Astrocyte of the spinal cord (primary cell): Measurements from ENCODE around the gene ZNF541.

Experiments
- DNase-seq: peaks from one replicate; pipeline ENCODE4 v3.0.0; 2011; ENCODE audit warnings: low read depth, low spot score
- H3K4me3 ChIP-seq: 2 replicates; pipeline ENCODE4 v1.5.1; 2011; ENCODE audit warnings: low read depth, mild to moderate bottlenecking, low read length, moderate library complexity
- CTCF ChIP-seq: IDR thresholded peaks from 2 replicates; pipeline ENCODE4 v1.5.1; 2012; ENCODE audit warnings: low read depth, mild to moderate bottlenecking, low read length, inconsistent platforms
- in situ Hi-C: cut with HindIII; loops from 2 replicates; pipeline ENCODE4 v1.10.0; 2017; ENCODE audit warnings: low sequenced_read_pairs

Gene ZNF541

GRCh38 chr19:47560999-47561398 is 11.9 kb downstream of the ZNF541 start:
- DNase-seq = no peak
- no peak for TF ChIP-seq CTCF
- in situ Hi-C loops = no loop called here
- no peak overlapping the region for H3K4me3 ChIP-seq

DNA sequence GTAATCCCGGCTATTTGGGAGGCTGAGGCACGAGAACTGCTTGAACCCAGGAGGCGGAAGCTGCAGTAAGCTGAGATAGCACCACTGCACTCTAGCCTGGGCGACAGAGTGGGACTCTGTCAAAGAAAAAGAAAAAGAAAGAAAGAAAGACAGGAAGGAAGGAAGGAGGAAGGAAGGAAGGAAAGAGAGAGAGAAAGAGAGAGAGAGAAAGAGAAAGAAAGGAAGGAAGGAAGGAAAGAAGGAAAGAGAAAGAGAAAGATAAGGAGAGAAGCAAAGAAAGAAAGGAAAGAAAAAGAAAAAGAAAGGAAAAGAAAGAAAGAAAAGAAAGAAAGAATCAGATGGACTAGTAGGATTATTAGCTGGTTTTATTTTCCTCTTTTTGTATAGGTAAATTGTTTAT is 22.8 kb downstream of the ZNF541 start:
- DNase-seq = no peak
- no peak overlapping the region for H3K4me3 ChIP-seq
- no peak for TF ChIP-seq CTCF
- in situ Hi-C loops = no loop called here

DNA sequence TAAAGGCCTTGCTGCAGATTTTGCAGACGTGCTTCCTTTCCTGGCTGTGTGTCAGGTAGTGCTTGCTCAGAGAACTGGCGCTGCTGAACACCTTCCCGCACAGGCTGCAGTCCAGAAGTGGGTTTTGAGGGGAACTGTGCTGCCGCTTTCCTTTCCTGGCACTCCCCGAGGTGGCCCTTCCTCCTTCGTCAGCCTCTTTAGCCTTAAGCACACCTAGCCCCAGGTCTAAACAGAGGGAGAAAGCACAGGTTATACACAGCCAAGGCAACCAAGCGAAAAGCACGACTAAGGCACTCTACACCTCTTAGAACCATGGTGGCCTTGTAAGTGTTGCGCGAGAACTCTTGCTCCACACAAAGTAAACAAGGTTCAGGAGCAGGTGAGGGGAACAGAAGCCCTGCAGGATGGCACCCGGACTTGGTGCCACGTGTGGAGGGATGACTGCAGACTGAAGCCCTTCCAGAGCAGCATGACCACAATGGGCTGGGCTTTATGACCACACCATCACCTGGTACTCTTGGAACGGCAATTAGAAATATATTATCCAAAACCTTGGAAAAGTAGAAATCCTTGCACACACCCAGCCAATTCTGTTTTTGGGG is 23.6 kb downstream of the ZNF541 start:
- TF ChIP-seq CTCF = no peak
- DNase-seq = no peak
- H3K4me3 ChIP-seq = no peak overlapping the region
- in situ Hi-C loops = no loop called here

DNA sequence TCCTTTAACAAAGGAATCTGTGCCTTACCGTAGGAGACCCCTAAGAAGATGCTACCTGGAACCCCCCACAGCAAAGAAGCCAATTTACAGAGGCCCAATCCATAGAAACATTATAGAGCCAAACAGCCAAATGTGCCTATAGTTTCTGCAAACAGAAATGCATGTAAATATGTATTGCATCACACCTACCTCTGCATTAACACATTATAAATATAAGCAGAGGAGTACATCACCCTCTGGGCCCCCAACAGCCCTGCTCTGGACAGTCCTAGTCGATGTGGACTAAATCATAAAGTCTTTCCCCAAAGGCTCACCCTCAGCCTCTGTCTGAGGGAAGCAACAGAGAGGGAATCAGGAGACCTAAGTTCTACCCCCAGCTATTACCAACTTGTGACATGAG is 25.7 kb downstream of the ZNF541 start:
- DNase-seq = no peak
- in situ Hi-C loops = no loop called here
- no peak for TF ChIP-seq CTCF
- no peak overlapping the region for H3K4me3 ChIP-seq

GRCh38 chr19:47545061-47545948 is 27.6 kb downstream of the ZNF541 start:
- no peak for TF ChIP-seq CTCF
- H3K4me3 ChIP-seq = no peak overlapping the region
- DNase-seq = no peak
- in situ Hi-C loops = no loop called here

DNA sequence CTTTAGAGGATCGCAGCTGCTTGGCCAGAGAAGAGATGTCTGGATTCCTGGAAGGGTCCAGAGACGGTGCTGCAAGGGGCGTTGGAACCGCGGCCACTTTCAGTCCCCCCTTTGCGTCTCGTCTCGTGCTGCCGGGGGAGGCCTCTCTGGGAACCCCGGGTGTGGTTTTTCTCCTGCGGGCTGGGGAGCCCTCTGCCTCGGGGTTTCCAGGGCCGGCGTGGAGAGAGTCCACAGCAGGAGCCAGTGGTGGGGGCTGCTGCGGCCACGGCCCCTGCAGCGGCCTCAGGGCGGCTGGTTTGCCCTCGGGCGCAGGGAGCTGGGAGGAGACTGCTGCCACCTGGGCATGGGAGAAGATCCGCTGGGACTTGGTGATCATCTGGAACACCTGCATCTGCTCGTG is 28.5 kb downstream of the ZNF541 start:
- DNase-seq = no peak
- H3K4me3 ChIP-seq = no peak overlapping the region
- in situ Hi-C loops = no loop called here
- no peak for TF ChIP-seq CTCF
